GM18519 (cell line): ENCODE data around the gene MGAT5B.
"Not testable (repeated sequence)": the region's sequence is repeated elsewhere in the genome, so short reads cannot be mapped to it uniquely, and the experiment has no call there.

Experiments
- ATAC-seq: cut with Tn5 transposase; IDR thresholded peaks from one replicate; pipeline ENCODE4 v1.9.1; 2021; ENCODE audit warnings: mild to moderate bottlenecking, moderate library complexity; ENCODE audit not compliant: unreplicated experiment, low FRiP score

Gene MGAT5B

GRCh38 chr17:76847031-76847430 lies 21.2 kb upstream of the MGAT5B start:
- ATAC-seq: no peak

- no peak for ATAC-seq
Observed at GRCh38 chr17:76848670-76849069, 19.5 kb upstream of the MGAT5B start.

- not testable (repeated sequence) for ATAC-seq
Observed at GRCh38 chr17:76849160-76849559, 19.0 kb upstream of the MGAT5B start.

DNA sequence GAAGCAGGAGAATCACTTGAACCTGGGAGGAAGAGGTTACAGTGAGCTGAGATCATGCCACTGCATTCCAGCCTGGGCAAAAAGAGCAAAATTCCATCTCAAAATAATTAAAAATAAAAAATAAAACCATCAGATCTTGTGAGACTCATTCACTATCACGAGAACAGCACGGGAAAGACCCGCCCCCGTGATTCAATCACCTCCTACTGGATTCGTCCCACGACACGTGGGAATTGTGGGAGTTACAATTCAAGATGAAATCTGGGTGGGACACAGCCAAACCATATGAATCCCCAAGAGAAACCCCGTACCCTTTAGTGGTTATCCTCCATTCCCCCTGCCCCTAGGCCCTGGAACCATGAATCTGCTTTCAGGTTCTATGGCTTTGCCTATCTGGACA lies 15.4 kb upstream of the MGAT5B start:
- ATAC-seq: no peak

- ATAC-seq: no peak
Observed at GRCh38 chr17:76855105-76855504, 13.1 kb upstream of the MGAT5B start.

- ATAC-seq: no peak
Observed at GRCh38 chr17:76862079-76862478, 6.1 kb upstream of the MGAT5B start.

DNA sequence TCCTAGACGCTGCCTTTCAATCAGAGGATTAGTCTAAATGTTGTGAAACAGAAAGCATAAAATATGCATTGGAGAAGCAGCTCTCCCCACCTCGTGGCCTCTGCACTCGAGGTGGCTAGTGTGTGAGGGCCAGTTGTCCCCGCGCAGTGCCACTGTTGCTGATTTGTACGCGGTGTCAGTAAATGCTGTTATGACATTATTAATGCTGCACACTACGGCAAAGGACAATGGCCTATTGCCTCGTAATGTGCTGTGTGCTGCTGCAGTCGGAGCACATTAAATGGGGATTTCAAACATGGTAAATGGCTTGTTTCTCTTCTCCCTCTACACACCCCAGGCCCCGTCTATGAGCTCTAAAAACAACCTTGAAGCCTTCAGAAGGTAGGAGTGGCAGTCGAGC lies 5.7 kb upstream of the MGAT5B start:
- ATAC-seq: no peak

GRCh38 chr17:76864024-76864423 lies 4.2 kb upstream of the MGAT5B start:
- ATAC-seq: no peak

GRCh38 chr17:76865174-76865573 lies 3.0 kb upstream of the MGAT5B start:
- ATAC-seq: no peak

DNA sequence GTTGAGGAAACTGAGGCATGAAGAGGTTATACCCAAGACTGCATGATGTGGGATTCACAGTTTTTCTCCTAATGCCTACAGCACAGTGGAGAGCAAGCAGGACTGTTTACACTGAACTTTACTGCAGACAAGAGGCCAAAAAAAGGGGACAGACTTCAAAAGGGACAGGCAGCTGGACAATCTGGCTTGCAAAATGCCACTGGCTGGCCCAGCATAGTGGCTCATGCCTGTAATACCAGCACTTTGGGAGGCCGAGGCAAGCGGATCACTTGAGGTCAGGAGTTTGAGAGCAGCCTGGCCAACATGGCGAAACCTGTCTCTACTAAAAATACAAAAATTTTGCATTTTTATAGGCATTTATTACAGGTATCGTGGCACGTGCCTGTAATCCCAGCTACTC lies 2.0 kb upstream of the MGAT5B start:
- ATAC-seq: no peak

- no peak for ATAC-seq
Observed at GRCh38 chr17:76866774-76867577, 1.2 kb upstream of the MGAT5B start.

GRCh38 chr17:76867578-76868175 lies 527 bp upstream of the MGAT5B start:
- no peak for ATAC-seq

- no peak for ATAC-seq
Observed at GRCh38 chr17:76868669-76869495, 678 bp downstream of the MGAT5B start.

DNA sequence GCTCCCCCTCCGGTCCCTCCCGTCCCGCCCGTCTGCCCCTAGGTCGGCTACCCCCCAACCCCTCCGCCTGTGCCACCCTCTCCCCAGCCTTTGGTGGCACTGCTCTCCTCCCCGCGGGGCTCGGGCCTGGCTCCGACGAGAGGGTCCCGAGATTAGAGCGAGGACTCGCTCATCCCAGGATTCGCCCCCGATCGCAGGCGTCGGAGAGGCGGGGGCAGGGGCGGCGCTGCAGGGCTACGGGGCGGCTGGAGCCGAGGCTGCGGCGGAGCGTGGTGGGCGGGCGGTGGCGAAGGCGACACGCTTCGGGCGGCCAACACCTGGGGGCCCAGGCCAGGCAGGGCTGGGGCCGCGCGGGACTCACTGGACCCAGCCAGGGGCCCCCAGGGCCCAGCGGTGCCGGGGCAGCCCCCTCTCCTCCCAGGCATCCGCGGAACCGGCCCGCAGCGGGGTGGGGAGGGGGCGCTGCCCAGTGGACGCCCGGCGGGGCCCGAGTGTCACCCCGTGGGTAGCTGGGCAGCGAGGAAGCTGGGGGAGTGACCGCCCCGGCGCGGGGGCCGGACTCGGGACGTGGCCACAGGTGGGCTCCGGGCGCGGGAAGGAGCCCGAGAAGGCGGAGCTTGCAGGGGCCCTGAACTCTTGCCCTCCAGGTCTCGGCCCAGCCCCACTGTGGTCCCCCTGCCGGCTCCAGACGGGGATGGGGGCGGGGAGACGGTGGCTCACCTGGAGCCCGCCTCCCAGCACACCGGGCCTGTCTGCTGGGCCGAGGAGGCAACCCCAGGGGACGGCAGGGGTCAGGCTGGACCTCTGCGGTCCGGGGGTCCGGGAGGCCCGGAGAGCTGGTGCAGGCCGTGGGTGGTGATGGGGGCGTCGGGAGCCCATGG lies 1.5 kb downstream of the MGAT5B start:
- no peak for ATAC-seq

GRCh38 chr17:76870377-76870714 lies 2.1 kb downstream of the MGAT5B start:
- ATAC-seq: no peak

DNA sequence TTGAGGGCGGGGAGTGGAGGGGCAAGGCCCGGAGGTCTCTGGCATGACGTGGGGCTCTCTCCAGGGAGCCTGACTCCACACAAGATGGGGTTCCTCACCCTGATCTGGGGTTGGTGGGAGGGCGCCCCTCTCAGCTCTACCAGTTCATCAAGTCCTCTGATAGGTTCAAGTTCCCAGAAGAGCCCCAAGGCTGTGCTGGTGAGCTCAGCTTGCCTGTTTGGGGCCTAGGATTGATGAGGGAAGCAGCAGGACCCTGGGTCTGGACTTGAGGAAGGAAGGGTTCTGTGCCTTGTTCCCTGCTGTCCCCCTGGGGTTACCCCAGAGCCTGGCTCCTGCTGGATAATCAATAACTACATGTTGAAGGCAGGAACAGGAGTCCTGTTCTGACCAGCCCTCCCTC lies 3.5 kb downstream of the MGAT5B start:
- no peak for ATAC-seq

- no peak for ATAC-seq
Observed at GRCh38 chr17:76872221-76872873, 4.1 kb downstream of the MGAT5B start.

DNA sequence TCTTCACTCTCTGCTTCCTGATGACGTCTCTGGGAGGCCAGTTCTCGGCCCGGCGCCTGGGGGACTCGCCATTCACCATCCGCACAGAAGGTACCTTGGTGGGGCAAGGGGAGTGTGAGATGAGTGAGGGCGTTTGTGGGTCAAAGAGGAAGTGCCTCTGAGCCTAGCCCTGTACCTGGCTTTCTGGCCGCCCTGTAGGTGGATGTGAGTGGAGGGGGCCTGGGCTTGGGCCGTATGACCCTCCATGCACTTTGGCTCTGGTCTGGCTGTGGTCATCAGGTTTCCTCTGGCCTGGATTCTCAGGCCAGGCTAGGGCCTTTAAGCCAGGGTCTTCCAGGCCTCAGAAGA lies 4.6 kb downstream of the MGAT5B start:
- ATAC-seq: no peak

- no peak for ATAC-seq
Observed at GRCh38 chr17:76873856-76874255, 5.7 kb downstream of the MGAT5B start.

DNA sequence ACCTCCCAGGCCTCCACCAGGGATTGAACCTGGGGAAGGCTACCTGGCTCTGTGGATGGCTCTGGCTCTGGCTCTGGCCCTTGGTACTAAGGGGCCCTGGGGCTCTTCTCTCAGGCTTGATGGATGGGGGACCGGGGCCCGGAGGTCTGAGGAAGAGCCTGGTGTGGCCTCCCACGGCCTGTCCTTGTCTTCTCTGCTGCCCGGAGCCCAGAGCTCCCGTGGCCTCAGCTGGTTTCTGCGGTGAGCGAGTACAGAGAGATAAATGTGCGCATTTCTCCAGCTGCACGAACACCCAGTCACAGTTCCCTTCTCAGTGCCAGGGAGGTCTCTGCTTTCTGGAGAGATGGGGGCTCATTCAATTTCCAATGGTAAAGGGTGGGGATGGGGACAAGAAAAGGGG lies 9.2 kb downstream of the MGAT5B start:
- ATAC-seq: no peak
